SW480 (cell line): ENCODE results near the gene IPMK.
"Not testable (repeated sequence)": the region's sequence is repeated elsewhere in the genome, so short reads cannot be mapped to it uniquely, and the experiment has no call there.

ENCODE experiments used
- DNase-seq: peaks from one replicate; pipeline ENCODE4 v3.0.0-alpha.2; 2016; ENCODE audit warnings: low spot score

IPMK gene

GRCh38 chr10:58266826-58267712 is 625 bp downstream of the IPMK start:
- DNase-seq = peak; percentile 42

DNA sequence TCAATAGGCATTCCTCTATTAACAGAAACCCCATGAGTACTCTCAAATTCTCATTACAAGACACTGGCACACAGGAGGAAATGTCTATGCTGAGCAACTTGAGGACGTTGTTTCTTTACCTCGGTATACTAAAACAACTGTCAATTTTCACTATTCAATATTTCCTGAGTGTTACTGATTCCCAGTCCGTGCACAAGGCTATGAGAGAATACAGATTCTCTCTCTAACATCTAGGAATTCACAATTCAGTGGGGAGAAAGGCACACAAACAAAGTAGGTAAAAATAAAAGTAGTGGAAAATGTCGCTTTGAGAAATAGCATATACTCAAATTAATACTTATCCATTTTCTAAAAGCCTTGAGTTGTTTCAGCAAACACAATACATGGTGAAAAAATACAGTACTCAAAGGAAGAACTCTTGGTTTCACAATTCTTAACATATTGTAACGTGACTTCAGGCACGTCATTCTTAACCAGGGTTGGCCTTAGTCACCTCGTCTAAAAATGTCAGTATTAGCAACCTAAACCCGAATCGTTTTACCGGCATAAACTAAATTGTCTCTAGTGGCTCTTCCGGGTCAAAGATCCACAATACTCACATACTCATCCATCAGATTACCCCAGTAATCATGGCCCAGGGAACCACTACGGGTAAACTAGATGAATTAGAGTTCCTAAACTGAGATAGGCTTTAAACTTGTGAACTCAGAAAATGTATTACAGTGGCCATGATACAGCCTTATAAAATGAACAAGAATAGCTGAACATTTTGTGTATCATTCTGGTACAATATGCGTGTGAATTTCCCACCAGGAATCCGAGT is 1.5 kb downstream of the IPMK start:
- peak; percentile 27 for DNase-seq

DNA sequence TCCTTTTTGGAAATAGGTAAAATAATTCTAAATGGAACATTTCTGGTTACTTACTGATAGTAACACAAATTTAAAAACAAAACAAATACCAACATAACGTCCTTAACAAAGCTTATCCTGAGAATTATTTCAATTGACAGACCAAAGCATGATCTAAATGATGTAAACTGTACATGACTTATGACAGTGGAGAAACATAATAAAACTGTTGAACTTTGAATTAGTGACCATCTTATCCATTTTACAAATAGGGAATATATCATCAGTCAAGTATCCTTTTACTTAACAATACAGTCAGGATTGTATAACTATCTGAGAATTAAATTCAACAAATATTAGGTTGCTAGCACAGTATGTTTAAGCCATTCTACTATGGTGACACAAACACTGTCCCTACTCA is 2.4 kb downstream of the IPMK start:
- no peak for DNase-seq

DNA sequence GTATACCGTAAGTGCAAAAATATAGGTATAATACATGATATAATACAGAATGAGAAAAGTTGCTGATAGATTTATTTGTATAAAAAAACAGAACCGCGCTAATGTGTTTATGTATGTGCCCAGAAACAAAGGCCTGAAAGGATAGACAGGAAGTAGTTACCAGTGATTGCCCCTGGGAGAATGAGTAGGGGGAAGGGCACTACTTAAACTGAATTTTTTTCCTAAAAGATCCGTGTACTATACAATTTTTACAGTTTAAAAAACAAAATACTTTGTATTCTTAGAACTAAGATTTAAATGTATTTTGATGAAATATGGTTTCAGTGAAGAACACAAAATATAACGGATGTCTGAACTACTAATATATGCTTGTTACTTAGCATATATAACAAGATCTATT is 2.9 kb downstream of the IPMK start:
- peak; percentile 41 for DNase-seq

GRCh38 chr10:58262766-58263165 is 4.9 kb downstream of the IPMK start:
- no peak for DNase-seq

DNA sequence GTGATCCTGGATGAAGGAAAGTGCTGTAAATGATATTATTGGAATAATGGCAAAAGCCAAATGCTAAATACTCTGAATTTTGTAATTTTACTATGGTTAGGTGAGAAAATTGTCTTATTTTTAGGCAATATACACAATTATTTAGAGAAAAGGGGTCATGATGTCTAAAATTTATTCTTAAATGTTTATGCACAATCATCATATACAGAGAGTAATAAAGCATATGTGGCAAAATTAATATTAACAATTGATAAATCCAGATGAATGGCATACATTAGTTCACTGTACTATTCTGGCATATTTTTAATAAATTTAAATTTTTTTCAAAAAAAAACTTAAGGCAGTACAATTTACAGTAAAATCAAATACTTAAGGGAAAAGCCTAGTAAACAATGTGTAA is 7.4 kb downstream of the IPMK start:
- DNase-seq = no peak

DNA sequence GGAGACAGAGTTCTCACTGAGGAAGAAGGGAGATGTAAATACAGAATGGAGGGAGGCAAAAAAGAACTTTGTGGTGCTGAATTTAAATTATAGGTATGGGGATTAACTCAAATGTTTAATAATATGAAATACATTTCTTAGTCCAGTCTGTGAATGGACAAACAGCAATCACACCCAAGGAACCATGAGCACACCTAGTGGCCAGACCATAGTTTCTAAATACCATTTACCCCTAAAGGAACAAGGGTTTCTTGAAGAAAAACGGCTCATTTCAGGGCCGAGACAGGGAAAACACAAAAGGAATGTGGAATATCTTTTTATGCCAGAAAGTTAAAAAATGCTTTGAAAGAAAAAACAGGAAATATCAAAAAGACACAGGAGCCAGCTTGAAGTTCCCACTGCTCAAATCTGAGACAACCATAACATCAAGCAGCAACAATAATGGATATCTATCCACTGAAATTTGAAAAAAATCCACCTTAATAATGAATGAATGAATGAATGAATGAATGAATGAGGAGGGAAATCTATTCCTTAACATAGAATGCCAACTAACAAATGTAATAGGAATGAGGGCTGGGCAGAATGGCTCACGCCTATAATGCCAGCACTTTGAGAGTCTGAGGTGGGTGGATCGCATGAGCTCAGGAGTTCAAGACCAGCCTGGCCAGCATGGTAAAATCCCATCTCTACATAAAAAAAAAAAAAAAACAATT is 8.6 kb downstream of the IPMK start:
- DNase-seq = no peak

GRCh38 chr10:58256013-58256780 is 11.5 kb downstream of the IPMK start:
- not testable (repeated sequence) for DNase-seq

DNA sequence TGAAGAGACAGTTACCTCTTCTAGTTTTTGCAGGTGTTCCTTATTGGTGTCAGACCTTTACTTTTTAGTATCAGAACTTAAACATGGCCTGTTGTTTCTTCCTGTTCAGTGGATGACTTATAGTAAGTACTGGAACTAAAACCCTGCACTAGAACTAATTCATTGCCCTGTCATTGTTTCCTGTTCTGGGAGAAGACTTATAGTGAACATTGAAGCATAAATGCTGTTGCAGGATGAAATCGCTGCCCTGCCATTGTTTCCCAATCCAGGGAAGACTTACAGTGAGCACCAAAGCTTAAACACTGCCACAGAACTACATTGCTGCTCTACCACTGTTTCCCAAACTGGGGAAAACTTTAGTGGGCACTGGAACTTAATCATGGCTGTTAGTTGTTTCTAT is 13.1 kb downstream of the IPMK start:
- no peak for DNase-seq

DNA sequence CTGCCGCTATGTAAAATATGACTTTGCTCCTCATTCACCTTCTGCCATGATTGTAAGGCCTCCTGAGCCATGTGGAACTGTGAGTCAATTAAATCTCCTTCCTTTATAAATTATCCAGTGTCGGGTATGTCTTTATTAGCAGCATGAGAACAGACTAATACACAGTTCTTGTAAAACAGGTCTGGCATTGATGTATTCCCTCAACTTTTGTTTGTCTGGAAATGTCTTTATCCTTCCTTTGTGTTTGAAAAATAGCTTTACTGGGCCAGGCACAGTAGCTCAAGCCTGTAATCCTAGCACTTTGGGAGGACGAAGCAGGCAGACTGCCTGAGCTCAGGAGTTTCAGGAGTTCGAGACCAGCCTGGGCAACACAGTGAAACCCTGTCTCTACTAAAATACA is 14.5 kb downstream of the IPMK start:
- no peak for DNase-seq

DNA sequence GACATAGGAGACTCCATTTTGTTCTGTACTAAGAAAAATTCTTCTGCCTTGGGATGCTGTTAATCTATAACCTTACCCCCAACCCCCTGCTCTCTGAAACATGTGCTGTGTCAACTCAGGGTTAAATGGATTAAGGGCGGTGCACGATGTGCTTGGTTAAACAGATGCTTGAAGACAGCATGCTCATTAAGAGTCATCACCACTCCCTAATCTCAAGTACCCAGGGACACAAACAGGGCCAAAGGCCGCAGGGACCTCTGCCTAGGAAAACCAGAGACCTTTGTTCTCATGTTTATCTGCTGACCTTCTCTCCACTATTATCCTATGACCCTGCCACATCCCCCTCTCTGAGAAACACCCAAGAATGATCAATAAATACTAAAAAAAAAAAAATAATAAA is 23.0 kb downstream of the IPMK start:
- DNase-seq = not testable (repeated sequence)

GRCh38 chr10:58244242-58244641 is 23.5 kb downstream of the IPMK start:
- not testable (repeated sequence) for DNase-seq

- DNase-seq = not testable (repeated sequence)
Observed at GRCh38 chr10:58243801-58244200, 23.9 kb downstream of the IPMK start.

- no peak for DNase-seq
Observed at GRCh38 chr10:58243269-58243668, 24.4 kb downstream of the IPMK start.

DNA sequence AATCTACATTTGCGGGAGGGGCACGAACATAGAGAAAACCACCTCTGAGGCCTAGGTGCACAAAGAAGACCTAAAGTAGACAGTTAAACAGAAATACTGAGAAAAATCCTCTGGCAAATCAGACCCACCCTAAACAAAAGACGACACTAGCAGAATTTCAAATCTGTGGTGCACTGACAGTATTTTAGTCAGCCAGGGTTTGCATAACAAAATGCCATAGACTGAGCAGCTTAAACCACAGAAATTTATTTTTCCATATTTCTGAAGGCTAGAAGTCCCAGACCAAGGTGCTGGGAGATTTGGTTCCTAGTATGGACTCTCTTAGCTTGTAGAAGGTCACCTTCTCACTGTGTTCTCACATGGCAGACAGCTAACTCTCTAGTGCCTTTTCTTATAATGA is 26.3 kb downstream of the IPMK start:
- DNase-seq = no peak

DNA sequence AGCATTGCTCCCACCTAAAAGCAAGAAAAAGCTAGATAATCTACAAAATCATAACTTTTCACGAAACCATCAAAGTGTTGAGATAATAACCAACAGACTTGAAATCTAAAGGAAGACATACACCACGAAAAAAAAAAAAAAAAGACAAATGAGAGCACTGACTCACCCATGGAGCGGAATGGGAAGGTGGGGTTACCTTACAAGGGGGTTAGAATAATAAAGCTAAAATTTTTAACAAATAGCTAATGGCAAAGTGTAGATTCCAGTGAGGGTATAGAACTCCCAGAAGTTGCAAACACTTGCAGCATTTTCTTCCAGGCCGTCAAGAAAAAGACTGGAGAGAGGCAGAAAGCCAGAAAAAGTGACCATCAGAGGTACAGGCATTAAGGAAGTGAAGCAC is 27.2 kb downstream of the IPMK start:
- DNase-seq = no peak

GRCh38 chr10:58239561-58240169 is 28.0 kb downstream of the IPMK start:
- DNase-seq = no peak

DNA sequence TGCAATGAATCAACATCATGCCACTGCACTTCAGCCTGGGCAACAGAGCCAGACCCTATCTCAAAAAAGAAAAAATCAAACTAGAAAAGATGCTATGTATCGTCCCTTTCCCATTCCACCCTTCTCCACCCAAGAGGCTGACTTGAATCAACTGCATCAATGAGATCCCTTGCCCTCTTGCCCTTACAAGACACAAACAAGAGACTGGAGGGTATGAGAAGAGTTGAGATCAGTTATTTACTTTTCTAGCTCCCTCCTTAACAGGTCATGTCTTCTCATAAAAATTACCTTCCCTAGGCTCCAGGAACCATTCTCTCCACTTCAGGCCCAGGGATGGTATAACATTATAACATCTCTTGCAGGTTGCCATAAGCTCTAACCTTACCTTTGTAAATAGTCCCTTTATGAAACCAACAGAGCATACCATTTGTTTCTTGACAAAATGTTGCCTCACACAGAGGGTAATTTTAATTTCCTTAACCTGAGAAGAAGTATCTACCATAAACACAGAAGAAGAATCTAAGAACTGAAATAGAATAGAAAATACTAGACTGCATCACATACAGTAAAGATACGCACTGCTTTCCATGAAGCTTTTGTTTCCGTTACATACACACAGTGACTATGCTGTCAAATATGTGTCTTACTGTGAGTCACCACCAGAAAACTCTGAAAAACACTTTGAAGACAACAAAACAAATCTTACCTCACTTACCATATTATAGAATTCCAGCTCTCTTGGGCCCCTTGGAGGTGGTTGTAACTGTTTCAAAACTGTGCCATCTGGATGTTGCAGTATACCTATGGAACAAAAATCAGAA is 30.5 kb downstream of the IPMK start:
- DNase-seq = peak; percentile 53

- DNase-seq = not testable (repeated sequence)
Observed at GRCh38 chr10:58229856-58230255, 37.8 kb downstream of the IPMK start.

DNA sequence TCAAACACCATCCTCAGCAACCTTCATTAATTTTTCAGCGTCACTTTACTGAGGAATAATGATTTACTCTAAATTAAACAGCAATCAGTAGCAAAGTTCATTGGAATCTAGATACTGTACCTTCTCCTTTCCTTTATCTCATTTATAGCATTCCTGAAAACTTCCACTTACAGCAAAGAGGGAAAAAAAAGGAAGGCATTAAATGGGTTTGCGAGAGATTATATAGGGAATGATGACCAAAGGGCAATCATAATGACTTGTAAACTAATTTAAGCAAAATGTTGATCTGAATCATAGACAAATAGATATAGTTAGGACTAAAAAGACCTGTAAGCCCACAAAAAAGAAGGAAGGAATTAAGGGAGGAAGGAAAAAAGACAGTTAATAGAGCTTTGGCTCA is 42.0 kb downstream of the IPMK start:
- no peak for DNase-seq
